Measurements from ENCODE around the gene HRC.
"Not testable (repeated sequence)": the region's sequence is repeated elsewhere in the genome, so short reads cannot be mapped to it uniquely, and the experiment has no call there.

HRC gene

GRCh38 chr19:49140951-49141350 lies 14.2 kb downstream of the HRC start:
- no peak for DNase-seq (ENCODE audit: extremely low read depth in 1 of 2, low read depth in 1 of 2)

GRCh38 chr19:49136771-49137171 lies 18.4 kb downstream of the HRC start:
- DNase-seq (ENCODE audit: extremely low read depth in 1 of 2, low read depth in 1 of 2), result no peak

- DNase-seq (ENCODE audit: extremely low read depth in 1 of 2, low read depth in 1 of 2), result no peak
Observed at GRCh38 chr19:49135686-49136085, 19.5 kb downstream of the HRC start.

- DNase-seq (ENCODE audit: extremely low read depth in 1 of 2, low read depth in 1 of 2), result peak in 1 of 2 donors; percentile 35
Observed at GRCh38 chr19:49133621-49134454, 21.4 kb downstream of the HRC start.

GRCh38 chr19:49132974-49133609 lies 22.1 kb downstream of the HRC start:
- no peak for DNase-seq (ENCODE audit: extremely low read depth in 1 of 2, low read depth in 1 of 2)

GRCh38 chr19:49130325-49130724 lies 24.9 kb downstream of the HRC start:
- DNase-seq (ENCODE audit: extremely low read depth in 1 of 2, low read depth in 1 of 2), result no peak

GRCh38 chr19:49129238-49129583 lies 26.0 kb downstream of the HRC start:
- no peak for DNase-seq (ENCODE audit: extremely low read depth in 1 of 2, low read depth in 1 of 2)

GRCh38 chr19:49128545-49129237 lies 26.5 kb downstream of the HRC start:
- no peak for DNase-seq (ENCODE audit: extremely low read depth in 1 of 2, low read depth in 1 of 2)

- peak; percentile 82 to 91 for DNase-seq (ENCODE audit: extremely low read depth in 1 of 2, low read depth in 1 of 2)
Observed at GRCh38 chr19:49127674-49128544, 27.3 kb downstream of the HRC start.

GRCh38 chr19:49127225-49127624 lies 28.0 kb downstream of the HRC start:
- DNase-seq (ENCODE audit: extremely low read depth in 1 of 2, low read depth in 1 of 2), result not testable (repeated sequence)

GRCh38 chr19:49126575-49126974 lies 28.6 kb downstream of the HRC start:
- no peak for DNase-seq (ENCODE audit: extremely low read depth in 1 of 2, low read depth in 1 of 2)

GRCh38 chr19:49125025-49125731 lies 30.0 kb downstream of the HRC start:
- no peak for DNase-seq (ENCODE audit: extremely low read depth in 1 of 2, low read depth in 1 of 2)

- not testable (repeated sequence) for DNase-seq (ENCODE audit: extremely low read depth in 1 of 2, low read depth in 1 of 2)
Observed at GRCh38 chr19:49123285-49123684, 31.9 kb downstream of the HRC start.

- not testable (repeated sequence) for DNase-seq (ENCODE audit: extremely low read depth in 1 of 2, low read depth in 1 of 2)
Observed at GRCh38 chr19:49121841-49122240, 33.4 kb downstream of the HRC start.

GRCh38 chr19:49120868-49121267 lies 34.3 kb downstream of the HRC start:
- DNase-seq (ENCODE audit: extremely low read depth in 1 of 2, low read depth in 1 of 2), result no peak

- no peak for DNase-seq (ENCODE audit: extremely low read depth in 1 of 2, low read depth in 1 of 2)
Observed at GRCh38 chr19:49120325-49120683, 34.9 kb downstream of the HRC start.

GRCh38 chr19:49119411-49120324 lies 35.5 kb downstream of the HRC start, which contains the start of gene PPFIA3:
PPFIA3 (plus strand) TSS chr19:49119544; CDS start chr19:49127874, 8,330 bp downstream.
- DNase-seq (ENCODE audit: extremely low read depth in 1 of 2, low read depth in 1 of 2), result no peak

GRCh38 chr19:49118565-49119410 lies 36.4 kb downstream of the HRC start, which contains the start of gene C19orf73:
C19orf73 (minus strand) TSS chr19:49119143; CDS start chr19:49119022, 121 bp downstream.
- peak; percentile 86 to 92 for DNase-seq (ENCODE audit: extremely low read depth in 1 of 2, low read depth in 1 of 2)

Data from activated CD8-positive, alpha-beta memory T cell treated with anti-CD3 and anti-CD28 coated beads for 1 hour (primary cell).